ENCODE results near the gene SLC22A31.

DNA sequence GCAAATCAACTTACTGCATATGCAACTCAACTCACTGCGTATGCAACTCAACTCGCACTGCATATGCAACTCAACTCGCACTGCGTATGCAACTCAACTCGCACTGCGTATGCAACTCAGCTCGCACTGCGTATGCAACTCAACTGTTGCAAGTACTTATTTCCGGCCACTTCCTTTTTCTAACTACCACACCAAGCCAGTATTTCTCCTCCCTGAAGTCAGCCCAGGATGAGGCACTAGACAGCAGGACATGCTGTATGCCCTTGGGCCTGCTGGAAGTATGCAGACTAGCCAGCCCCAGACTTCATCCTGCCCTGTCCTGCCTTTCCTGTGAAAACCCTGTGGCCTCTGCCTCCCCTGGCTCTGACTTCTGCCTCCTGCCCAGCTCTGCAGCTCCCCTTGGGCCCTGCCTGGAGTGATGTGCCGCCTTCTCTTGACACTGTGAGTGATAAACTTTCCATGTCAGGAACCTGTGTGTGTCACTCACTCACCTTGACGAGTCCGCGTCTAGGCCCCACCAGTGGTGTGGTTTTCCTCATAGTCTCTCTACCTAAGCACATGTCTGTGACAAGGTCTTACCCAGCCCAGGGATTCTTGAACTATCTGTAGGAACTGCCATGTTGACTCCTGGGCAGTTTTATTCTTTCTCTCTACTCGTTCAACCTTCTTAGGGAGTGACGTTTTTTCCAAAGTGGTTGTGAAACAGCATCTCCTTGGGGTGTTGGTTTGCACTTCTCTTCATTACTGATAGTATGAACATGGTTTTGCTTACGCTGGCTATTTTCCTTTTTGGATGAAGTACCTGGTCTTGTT is 33.5 kb upstream of the SLC22A31 start:
- TF ChIP-seq CTCF (IDR thresholded peaks at IDR 0.05; ENCODE audit: insufficient read depth, low read length, poor library complexity, severe bottlenecking): no peak
- no peak for TF ChIP-seq EZH2phosphoT487 (conservative IDR thresholded peaks at IDR 0.05; ENCODE audit: low read length)
